Prostate gland (tissue), 2 donors: Measurements from ENCODE around the gene TXNL4A. TPM values are rescaled to one million over a fixed set of nuclear protein-coding genes. Genes with fewer than 3 reads are reported as not detected.

Source experiments
- DNase-seq: peaks from one replicate; pipeline ENCODE4 v3.0.0-alpha.2; 2019; ENCODE audit warnings: low spot score
- H3K27ac ChIP-seq, 2 donors: fragments of 200-600 bp; sonication (generic); 2 replicates each; pipeline ENCODE4 v1.5.1; 2017 to 2019
- H3K27me3 ChIP-seq: fragments of 200-600 bp; sonication (generic); replicated peaks from 2 replicates; pipeline ENCODE4 v1.5.1; 2019; ENCODE audit not compliant: insufficient read depth
- H3K36me3 ChIP-seq, 2 donors: fragments of 200-600 bp; sonication (generic); 1 replicate in 1 of 2; 2 replicates in 1 of 2; pipeline versions ENCODE4 v1.5.1 to v1.8.1; 2017 to 2019
- H3K4me1 ChIP-seq: fragments of 200-600 bp; sonication (generic); replicated peaks from 2 replicates; pipeline ENCODE4 v1.5.1; 2019
- H3K4me3 ChIP-seq, 2 donors: fragments of 200-600 bp; sonication (generic); 2 replicates each; pipeline ENCODE4 v1.5.1; 2017 to 2019
- H3K9me3 ChIP-seq: fragments of 200-600 bp; sonication (generic); 2 replicates; pipeline ENCODE4 v1.5.1; 2017
- CTCF ChIP-seq, 4 experiments: fragments of 200-600 bp in 2 of 4; fragments of 450-650 bp in 2 of 4; sonication (generic) in 2 of 4; IDR thresholded peaks; 1 replicate in 3 of 4; 2 replicates in 1 of 4; pipeline ENCODE4 v1.5.1; 2016 to 2019; ENCODE audit warnings: antibody characterized with exemption in 4 of 4, mild to moderate bottlenecking in 2 of 4, moderate library complexity in 2 of 4
- POLR2A ChIP-seq: fragments of 450-650 bp; IDR thresholded peaks from one replicate; pipeline ENCODE4 v1.6.1; 2016; ENCODE audit warnings: antibody characterized with exemption, mild to moderate bottlenecking
- POLR2AphosphoS5 ChIP-seq: sonication (generic); formaldehyde crosslinking; IDR thresholded peaks from one replicate; pipeline ENCODE4 v1.6.1; 2017; ENCODE audit warnings: antibody characterized with exemption
- WGBS: methylation state at CpG from one replicate; pipeline ENCODE4 v1.1.5; 2018; 5-methylcytosine and 5-hydroxymethylcytosine counted together
- intact Hi-C: fragments of 100-400 bp; cut with DNase I; formaldehyde crosslinking; loops from one replicate; pipeline ENCODE4 v1.14.2; 2022
- total RNA-seq, 2 donors: library from RNA; depleted of rRNA; stranded (reverse); fragments of >200 nt; gene quantifications; one replicate each; pipeline ENCODE4 v1.1.0, GENCODE V29; 2016

TXNL4A gene
- total RNA-seq, 2 donors from 2014 or later: 25.4 to 35.2 TPM

GRCh38 chr18:79940126-79940813 lies 48.1 kb downstream of the TXNL4A start:
- Histone ChIP-seq H3K27ac (no peak overlapping the region), H3K9me3 (no peaks in the 10 kb centered on the region), H3K4me3 (no peak overlapping the region), H3K4me1 (peaks cover 3% of the 10 kb centered on the region), H3K36me3 (no peaks in the 10 kb centered on the region), H3K27me3 (no peaks in the 10 kb centered on the region)
- TF ChIP-seq POLR2AphosphoS5 (no peak), CTCF (IDR thresholded peaks at IDR 0.05) (no peak), POLR2A (no peak)
- intact Hi-C loops: loop anchor here (10.0 kb wide), 1 partner anchor 255 kb away; no protein-coding TSS in a partner anchor
- 93% methylated on average over 18 of the region's 18 CpGs for WGBS
- no peak for DNase-seq

- Histone ChIP-seq H3K27me3 (no peaks in the 10 kb centered on the region), H3K9me3 (no peaks in the 10 kb centered on the region), H3K4me1 (peaks cover 3% of the 10 kb centered on the region), H3K27ac (no peak overlapping the region), H3K36me3 (no peaks in the 10 kb centered on the region), H3K4me3 (no peak overlapping the region)
- TF ChIP-seq POLR2AphosphoS5 (peak; percentile 73), CTCF (IDR thresholded peaks at IDR 0.05) (no peak)
- WGBS: 41% methylated on average over 5 of the region's 5 CpGs
- DNase-seq: peak; percentile 60
- intact Hi-C loops: no loop called here
Observed at GRCh38 chr18:79939096-79939495, 49.3 kb downstream of the TXNL4A start.

- no peaks in the 10 kb centered on the region for H3K9me3 ChIP-seq
- no peaks in the 10 kb centered on the region for H3K36me3 ChIP-seq
- WGBS: 92% methylated on average over 9 of the region's 9 CpGs
- H3K4me3 ChIP-seq: no peak overlapping the region
- H3K27ac ChIP-seq: no peak overlapping the region
- DNase-seq: no peak
- TF ChIP-seq CTCF (IDR thresholded peaks at IDR 0.05) (no peak), POLR2AphosphoS5 (no peak), POLR2A (no peak)
- intact Hi-C loops: no loop called here
- peaks cover 3% of the 10 kb centered on the region for H3K4me1 ChIP-seq
- no peaks in the 10 kb centered on the region for H3K27me3 ChIP-seq
Observed at GRCh38 chr18:79938196-79938595, 50.2 kb downstream of the TXNL4A start.

- Histone ChIP-seq H3K36me3 (no peaks in the 10 kb centered on the region), H3K27ac (no peak overlapping the region), H3K27me3 (no peaks in the 10 kb centered on the region), H3K4me1 (peaks cover 3% of the 10 kb centered on the region), H3K4me3 (no peak overlapping the region), H3K9me3 (no peaks in the 10 kb centered on the region)
- WGBS: 96% methylated on average over 25 of the region's 25 CpGs
- intact Hi-C loops: no loop called here
- no peak for DNase-seq
- TF ChIP-seq POLR2A (no peak), POLR2AphosphoS5 (no peak), CTCF (IDR thresholded peaks at IDR 0.05) (no peak)
Observed at GRCh38 chr18:79937103-79937860, 51.1 kb downstream of the TXNL4A start.

- 92% methylated on average over 12 of the region's 12 CpGs for WGBS
- Histone ChIP-seq H3K4me1 (peaks cover 2% of the 10 kb centered on the region), H3K27me3 (no peaks in the 10 kb centered on the region), H3K36me3 (no peaks in the 10 kb centered on the region), H3K4me3 (no peak overlapping the region), H3K9me3 (no peaks in the 10 kb centered on the region), H3K27ac (no peak overlapping the region)
- TF ChIP-seq POLR2AphosphoS5: no peak
- no peak for TF ChIP-seq CTCF (IDR thresholded peaks at IDR 0.05)
- no peak for TF ChIP-seq POLR2A
- DNase-seq: no peak
- intact Hi-C loops: no loop called here
Observed at GRCh38 chr18:79936641-79937040, 51.7 kb downstream of the TXNL4A start.
